Activated T-helper 1 cell treated with anti-CD3 and anti-CD28 coated beads, Interleukin-2, amount 50 U/mL, for 16 hours (primary cell): Measurements from ENCODE around the gene STK11.

ENCODE experiments used
- DNase-seq, 2 donors: peaks; one replicate each; pipeline ENCODE4 v3.0.0-alpha.2; 2020; ENCODE audit warnings: low read depth in 1 of 2, low spot score in 1 of 2

The STK11 gene

DNA sequence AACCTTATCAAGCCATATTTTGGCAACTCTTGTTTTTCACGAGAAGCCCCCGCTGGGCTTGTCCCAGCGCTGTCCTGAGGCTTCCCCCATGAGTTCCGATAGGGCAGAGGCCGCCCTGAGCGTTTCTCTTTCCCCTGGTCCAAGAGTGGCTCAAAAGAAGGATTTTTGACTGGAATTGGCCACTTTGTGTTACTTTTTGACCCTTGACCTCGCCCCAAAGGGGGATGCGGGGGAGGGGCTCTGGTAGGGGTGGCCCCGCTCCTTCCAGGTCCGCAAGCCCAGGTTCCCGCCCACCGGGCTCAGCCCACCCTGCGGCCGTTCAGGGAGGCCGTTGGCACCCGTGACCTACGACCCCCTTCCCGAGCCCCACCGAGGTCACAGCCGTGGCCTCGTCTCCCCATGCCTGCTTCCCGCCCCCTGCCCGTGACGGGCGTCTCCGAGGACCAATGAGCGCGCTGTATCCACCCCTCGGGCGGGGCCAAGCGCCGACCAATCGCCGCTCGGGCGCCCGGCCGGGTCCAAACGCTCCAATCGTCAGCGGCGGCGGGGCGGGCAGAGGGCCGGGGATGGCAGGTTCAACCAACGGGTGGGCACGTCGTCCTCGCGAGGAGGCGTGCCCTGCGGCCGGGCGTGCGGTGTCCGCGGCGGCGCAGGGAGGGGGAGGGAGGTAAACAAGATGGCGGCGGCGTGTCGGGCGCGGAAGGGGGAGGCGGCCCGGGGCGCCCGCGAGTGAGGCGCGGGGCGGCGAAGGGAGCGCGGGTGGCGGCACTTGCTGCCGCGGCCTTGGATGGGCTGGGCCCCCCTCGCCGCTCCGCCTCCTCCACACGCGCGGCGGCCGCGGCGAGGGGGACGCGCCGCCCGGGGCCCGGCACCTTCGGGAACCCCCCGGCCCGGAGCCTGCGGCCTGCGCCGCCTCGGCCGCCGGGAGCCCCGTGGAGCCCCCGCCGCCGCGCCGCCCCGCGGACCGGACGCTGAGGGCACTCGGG, at the start of gene STK11:
STK11 (plus strand) TSS at position 665 of the 986 bp plus-strand sequence. CDS start 1,136 bp downstream, outside the sequence.
- DNase-seq = peak; percentile 98 to 100

DNA sequence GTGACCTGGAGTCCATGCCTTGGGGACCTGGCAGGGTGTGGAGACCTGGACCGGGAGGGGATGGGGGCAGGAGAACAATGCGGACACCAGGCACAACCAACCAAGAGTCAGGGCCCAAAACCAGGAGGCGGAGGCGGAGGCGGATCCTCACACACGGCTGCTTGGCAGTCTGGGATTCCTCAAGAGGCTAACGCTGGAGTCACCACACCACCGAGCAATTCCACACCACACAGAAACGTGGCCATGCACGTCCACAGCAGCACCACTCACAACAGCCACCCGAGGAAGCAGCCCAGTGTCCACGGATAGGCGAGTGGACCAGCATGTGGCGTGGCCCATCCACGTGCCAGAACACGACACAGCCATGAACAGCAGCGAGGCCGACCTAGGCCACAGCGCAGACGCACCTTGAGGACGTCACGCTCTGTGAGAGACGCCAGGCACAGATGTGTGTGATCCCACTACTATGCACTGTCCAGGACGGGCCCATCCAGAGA, 49.2 kb upstream of the STK11 start:
- no peak for DNase-seq

DNA sequence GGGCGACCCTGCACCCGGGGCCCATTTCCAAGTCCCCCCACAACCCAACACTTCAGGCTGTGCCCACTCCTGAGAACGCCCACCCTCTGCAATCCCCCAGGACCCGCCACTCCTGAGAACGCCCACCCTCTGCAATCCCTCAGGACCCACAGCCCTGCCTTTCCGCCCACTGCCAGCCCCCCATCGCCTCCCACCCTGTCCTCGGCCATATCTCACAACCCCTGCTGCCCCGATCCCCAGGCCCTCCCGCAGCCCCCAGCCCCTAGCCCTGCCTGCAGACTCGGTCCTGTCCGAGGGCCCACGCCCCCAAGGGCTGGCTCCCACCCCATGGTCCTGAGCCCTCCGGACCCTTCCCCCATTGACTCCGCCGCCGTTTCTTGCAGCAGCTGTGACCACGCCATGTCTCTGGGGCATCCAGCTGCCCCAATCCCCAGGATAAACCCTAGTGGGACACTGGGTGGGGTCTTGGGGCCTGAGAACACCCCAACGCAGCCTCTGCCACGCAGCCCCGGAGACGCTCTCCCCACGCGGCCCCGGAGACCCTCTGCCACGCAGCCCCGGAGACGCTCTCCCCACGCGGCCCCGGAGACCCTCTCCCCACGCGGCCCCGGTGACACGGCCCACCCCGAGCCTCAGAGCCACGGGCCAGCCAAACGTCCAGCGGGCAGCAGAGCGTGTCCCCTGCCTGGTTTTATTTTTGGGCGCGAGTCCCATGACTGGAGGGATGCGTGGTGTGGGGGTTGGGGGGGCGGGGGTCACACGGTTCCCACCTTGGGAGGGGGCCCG, 48.6 kb upstream of the STK11 start:
- no peak for DNase-seq

GRCh38 chr19:1157931-1158884, 47.4 kb upstream of the STK11 start:
- no peak for DNase-seq

DNA sequence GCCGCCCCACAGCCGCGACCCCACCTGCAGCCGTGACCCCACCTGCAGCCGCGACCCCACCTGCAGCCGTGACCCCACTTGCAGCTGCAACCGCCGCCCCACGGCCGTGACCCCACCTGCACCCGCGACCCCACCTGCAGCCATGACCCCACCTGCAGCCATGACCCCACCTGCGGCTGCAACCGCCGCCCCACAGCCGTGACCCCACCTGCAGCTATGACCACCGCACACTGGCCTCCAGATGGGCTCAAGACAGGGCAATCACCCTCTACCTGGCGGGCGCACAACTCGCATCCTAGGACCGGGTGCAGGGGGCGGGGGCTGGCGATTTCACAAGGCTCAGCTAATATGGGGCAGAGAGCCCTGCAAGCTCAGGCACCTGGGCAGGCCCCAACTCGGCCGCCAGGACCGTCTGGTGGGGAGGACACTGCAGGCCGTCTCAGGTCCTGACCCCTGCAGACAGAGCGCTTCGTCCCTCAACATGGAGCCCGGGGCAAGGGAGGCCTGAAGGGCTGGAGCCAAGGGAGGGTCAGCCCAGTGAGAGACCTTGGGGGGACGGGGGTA, 46.6 kb upstream of the STK11 start:
- no peak for DNase-seq

DNA sequence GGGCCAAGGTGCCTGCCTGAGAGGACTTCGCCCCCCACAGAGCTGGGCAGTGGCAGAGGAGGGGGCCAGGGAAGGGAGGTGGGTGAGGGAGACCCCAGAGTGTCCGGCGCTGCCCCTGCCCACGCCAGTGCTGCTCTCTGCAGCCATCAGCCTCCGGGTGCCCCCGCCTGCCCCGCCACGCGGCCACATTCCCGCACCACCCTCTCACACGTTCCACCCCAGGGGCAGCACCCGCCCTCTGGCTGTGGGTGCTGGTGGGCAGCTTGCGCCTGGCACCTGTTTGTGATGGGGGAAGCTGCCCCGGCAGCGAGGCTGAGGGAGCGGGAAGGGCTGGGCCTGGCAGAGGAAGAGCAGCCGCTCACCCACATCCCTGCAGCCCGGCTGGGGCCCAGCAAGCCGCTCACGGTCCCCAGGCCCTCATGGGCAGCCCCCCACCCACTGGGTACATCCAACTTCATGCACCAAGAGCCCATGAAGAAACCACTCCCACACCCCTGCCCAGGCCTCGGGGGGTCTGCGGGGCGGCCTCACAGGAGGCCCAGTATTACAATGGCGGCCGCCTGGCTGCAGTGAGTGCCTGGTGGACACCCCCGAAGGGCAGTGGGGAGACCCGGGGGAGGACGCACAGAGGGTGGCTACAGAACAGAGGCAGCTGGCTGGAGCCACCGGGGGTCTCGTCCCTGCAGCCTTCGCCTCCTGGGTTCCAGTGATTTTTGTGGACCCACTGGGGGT, 45.5 kb upstream of the STK11 start:
- no peak for DNase-seq

DNA sequence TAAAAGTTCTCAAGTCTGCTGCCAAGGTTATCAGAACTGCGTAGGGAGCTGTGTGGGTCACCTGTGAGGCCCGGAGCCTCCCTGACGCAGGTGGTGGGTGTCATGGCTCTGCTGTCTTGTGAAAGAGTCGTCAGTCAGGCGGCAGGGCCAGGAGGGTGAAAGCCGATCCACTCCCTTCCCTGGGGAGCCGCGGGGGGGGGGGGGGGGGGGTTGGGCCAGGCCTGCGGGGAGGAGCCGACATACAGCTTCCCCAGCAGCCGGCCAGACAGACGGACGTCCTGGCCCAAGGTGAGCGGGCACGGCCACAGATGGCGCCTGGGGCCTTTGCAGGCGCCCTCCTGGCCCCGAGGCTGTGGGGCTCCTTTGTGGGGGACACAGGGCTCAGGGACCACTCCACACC, 43.9 kb upstream of the STK11 start:
- DNase-seq = no peak

GRCh38 chr19:1162404-1163282, 42.9 kb upstream of the STK11 start:
- DNase-seq = no peak

DNA sequence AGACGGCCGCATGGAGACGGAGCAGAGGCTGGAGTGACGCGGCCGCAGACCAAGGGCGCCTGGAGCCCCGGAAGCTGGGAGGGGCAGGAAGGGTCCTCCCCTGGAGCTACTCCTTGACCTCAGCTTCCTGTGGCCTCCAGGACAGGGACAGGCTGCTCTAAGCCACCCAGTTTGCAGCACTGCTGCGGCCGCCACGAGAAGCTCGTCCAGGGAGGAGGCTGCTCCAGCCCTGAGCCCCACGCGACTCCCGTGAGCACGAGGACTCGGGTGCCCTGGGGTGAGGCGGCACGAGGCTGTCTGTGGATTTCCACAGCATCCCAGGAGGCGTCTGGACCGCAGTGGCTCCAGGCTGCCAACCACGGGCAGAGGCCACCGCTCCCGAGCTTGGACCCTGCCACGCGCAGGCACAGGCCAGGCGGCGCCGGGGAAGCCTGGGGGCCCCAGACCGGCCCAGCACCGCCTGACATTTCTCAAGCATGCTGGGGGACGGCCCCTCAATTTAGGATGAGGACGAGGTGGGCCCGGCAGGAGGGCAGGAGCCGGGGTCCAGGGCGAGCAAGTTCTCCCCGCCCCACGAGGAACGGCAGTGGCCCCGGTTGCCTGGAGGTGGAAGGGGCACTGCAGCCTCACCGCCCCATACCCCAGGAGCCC, 42.2 kb upstream of the STK11 start:
- no peak for DNase-seq

- DNase-seq = no peak
Observed at GRCh38 chr19:1163934-1164683, 41.5 kb upstream of the STK11 start.

DNA sequence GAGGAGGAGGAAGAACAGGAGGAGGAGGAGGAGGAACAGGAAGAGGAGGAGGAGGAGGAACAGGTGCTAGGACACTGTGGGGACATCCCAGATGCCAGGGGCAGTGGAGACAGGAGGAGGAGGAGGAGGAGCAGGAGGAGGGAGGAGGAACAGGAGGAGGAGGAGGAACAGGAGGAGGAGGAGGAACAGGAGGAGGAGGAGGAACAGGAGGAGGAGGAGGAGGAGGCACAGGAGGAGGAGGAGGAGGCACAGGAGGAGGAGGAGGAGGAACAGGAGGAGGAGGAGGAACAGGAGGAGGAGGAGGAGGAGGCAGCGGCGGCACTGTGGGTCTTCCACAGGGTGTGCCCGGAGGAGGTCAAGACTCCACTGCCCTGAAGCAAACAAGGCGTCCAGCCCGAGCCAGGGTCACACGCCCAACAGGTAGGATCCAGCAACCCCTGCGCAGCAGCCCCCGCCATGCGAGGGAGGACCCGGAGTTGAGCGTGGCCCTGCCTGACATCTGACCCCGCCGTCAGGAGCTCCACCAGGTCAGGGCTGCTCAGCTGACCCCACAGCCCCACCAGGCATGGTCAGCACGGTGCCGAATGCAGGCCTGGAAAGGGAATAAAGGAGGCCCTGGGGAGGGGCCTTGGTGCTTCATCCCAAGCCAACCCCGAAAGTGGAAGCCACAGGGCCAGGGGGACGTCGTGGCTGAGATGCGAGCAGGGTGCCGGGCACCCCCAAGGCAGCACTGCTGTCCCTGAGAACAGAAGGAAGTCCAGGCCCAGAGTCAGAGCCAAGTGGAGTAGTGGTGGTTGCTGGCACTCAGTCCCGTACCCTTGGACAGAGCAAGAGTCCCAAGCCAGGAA, 40.7 kb upstream of the STK11 start:
- no peak for DNase-seq

GRCh38 chr19:1166872-1167573, 38.6 kb upstream of the STK11 start:
- DNase-seq = no peak

GRCh38 chr19:1167687-1168571, 37.6 kb upstream of the STK11 start:
- DNase-seq = no peak

- DNase-seq = no peak
Observed at GRCh38 chr19:1168572-1169410, 36.8 kb upstream of the STK11 start.
